GM21529 (cell line): ENCODE measurements around the gene TMEM123.
"Not testable (repeated sequence)": the region's sequence is repeated elsewhere in the genome, so short reads cannot be mapped to it uniquely, and the experiment has no call there.

Experiments
- ATAC-seq: cut with Tn5 transposase; IDR thresholded peaks from one replicate; pipeline ENCODE4 v1.9.1; 2021; ENCODE audit not compliant: unreplicated experiment

TMEM123 gene

GRCh38 chr11:102396708-102397563 is 55.6 kb downstream of the TMEM123 start:
- no peak for ATAC-seq

DNA sequence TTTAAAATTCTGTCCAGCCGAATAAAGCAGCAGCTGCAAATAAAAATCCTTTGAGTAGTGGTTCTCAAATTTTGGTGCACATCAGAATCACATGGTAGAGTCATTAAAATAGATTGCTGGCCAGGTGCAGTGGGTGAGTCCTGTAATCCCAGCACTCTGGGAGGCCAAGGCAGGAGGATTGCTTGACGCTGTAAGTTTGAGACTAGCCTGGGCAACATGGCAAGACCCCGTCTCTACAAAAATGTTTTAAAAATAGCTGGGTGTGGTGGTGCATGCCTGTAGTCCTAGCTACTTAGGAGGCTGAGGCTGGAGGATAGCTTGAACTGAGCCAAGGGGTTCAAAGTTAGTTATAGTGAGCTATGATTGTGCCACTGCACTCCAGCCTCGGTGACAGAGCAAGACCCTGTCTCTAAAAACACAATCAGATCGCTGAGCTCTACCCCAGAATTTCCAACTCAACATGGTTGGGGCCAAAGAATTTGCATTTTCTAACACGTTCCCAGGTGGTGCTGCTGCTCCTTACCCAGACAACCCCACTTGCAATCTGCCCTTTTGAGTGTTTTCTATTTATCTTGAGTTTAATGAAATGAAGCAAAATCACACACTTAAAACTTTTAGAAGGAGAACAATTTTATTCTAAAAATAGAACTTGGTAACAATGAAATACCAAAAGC is 56.7 kb downstream of the TMEM123 start:
- no peak for ATAC-seq

DNA sequence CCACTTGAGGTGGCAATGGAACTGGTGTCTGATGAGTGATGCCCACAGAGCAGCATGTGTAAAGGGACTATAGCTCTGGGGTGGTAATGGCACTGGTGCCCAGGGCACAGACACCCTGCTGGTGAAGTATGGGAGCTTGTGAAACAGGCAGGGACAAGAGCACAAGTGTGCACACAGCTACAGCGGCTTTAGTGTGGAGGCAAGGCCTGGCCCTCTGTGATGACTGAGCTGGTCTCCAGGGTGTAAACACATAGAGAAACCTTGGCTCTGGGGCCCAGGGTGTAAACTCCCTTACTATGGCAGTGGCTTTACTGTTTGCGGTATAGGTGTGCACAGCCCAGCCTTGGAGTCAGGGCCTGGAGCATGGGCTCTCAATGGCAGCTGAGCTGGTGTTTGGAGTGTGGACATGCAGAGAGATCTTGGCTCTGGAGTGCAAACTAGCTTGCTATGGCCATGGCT is 59.3 kb downstream of the TMEM123 start:
- no peak for ATAC-seq

- ATAC-seq: no peak
These were observed 60.9 kb downstream of the TMEM123 start for GRCh38 chr11:102391549-102392237.

GRCh38 chr11:102390667-102391465 is 61.7 kb downstream of the TMEM123 start:
- ATAC-seq: peak; percentile 77

DNA sequence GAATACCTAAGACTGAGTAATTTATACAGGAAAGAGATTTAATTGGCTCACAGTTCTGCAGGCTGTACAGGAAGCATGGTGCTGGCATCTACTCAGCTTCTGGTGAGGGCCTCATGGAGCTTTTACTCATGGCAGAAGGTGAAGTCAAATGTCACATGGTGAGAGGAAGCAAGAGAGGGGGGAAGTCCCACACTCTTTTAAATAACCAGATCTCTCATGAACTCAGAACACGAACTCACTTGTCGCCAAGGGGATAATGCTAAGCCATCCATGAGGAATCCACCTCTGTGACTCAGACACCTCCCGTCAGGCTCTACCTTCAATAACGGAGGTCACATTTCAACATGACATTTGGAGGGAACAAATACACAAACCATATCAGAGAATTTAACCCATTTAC is 63.3 kb downstream of the TMEM123 start:
- no peak for ATAC-seq

DNA sequence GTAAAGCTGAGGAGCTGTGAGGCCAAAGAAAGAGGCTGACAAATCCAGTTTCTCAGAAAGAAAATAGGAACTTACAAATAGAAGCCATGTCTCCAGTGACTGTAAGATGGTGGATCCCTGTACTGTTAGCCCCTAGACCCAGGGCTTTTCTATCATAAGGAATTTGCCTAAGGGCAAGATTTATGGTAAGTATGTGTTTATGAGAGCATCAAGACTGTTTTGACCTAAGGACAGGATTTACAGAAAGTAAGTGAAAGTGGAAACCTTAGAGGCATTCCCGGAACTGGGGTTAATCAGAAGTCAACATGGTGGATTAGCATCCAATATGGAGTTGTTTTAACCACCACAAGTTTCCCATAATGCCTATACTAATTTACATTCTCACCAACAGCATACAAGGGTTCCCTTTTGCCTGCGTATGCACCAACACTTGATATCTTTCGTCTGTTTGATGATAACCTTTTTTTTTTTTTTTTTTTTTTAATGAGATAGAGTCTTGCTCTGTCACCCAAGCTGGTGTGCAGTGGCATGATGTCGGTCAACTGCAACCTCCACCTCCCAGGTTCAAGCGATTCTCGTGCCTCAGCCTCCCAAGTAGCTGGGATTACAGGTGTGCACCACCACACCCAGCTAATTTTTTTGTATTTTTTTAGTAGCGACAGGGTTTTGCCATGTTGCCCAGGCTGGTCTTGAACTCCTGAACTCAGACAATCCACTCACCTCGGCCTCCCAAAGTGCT is 65.4 kb downstream of the TMEM123 start:
- no peak for ATAC-seq

- no peak for ATAC-seq
These were observed 66.3 kb downstream of the TMEM123 start for GRCh38 chr11:102386136-102386734.

DNA sequence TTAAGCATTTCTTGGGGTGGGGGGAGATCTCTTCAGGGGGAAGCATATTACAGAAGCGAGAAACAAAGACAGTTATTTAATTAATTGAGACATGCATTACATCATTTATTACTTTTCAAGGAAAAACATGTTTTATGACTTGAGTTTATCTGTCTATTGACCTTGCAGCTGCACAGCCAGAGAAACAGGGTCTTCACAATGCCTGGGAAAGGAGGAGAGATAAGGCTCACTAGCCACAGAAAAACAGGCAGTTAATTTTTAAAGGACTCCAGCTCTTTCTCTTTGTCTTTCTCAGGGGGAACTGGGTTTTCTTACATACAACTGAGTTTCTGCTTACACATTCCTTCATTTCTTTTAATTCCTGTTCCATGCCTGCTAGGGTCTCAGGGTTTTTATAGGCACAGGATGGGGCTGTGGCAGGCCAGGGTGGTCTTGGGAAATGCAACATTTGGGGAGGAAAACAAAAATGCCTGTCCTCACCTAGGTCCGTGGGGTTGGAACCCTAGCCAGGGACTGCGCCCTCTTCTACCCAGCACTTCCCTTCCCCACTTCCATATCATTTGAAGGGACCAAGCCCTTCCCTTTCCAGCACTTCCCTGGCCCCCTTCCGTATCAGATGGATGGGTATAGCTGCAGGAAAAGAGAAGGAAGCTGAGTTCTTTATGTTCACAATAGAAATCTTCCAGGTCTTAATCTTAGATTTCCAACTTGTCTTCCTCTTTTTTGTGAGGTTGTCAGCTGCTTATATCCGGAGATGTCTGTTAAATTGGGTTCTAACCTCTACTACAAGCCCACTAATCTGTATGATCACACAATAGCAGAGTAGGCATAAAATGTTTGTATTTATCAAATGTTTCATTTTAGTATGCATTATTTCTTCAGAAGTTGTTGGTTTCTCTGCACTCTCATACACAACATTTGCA is 67.2 kb downstream of the TMEM123 start:
- no peak for ATAC-seq

GRCh38 chr11:102384419-102385079 is 68.0 kb downstream of the TMEM123 start:
- no peak for ATAC-seq

GRCh38 chr11:102383839-102384238 is 68.7 kb downstream of the TMEM123 start:
- ATAC-seq: no peak

DNA sequence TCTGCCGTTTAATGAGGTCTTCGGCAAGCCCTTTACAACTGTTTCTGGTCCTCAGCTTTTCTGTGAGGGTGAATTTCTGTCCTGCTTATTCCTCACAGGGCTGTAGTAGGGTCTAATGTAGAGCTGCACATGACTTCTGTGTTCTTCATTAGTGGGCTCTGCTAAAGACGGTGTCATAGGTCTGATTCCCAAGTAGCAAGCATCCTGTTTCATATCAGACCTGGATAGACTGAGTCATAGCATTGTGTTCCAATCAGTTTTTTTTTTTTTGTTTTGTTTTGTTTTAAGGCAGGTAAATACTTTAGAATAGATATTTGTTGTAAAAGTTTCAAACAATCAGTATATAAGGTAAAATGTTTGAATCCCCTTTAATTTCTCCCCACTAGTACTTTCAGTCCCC is 70.2 kb downstream of the TMEM123 start:
- ATAC-seq: no peak

GRCh38 chr11:102378818-102379217 is 73.7 kb downstream of the TMEM123 start:
- no peak for ATAC-seq

GRCh38 chr11:102377891-102378290 is 74.7 kb downstream of the TMEM123 start:
- no peak for ATAC-seq

DNA sequence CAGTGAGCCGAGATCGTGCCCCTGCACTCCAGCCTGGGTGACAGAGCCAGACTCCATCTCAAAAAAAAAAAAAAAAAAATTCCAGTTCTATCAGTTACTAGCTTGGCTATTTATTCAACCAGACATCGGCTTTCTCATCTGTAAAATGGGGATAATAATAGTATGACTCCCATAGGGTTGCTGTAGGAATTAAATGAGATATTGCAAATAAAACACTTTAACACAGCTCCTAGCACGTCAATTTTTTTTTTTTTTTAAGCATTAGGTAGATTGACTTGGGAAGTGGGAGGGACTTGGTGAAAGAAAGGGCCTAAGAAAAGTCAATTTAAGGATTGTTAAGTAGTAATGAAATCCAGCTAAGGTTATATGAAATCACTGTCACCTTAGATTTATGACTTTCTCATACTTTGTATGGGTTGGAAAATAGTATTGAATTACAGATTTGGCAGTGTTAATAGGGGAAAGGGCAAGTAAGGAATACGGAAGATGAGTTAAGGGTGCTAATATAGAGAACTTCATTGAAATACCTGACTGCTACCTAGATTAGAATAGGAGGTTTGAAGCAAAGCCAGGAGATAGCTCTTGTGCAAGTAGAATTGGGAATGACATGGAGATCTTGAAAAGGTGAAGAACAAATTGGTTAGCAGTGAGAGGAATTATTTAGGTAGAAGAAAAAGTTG is 76.7 kb downstream of the TMEM123 start:
- no peak for ATAC-seq

DNA sequence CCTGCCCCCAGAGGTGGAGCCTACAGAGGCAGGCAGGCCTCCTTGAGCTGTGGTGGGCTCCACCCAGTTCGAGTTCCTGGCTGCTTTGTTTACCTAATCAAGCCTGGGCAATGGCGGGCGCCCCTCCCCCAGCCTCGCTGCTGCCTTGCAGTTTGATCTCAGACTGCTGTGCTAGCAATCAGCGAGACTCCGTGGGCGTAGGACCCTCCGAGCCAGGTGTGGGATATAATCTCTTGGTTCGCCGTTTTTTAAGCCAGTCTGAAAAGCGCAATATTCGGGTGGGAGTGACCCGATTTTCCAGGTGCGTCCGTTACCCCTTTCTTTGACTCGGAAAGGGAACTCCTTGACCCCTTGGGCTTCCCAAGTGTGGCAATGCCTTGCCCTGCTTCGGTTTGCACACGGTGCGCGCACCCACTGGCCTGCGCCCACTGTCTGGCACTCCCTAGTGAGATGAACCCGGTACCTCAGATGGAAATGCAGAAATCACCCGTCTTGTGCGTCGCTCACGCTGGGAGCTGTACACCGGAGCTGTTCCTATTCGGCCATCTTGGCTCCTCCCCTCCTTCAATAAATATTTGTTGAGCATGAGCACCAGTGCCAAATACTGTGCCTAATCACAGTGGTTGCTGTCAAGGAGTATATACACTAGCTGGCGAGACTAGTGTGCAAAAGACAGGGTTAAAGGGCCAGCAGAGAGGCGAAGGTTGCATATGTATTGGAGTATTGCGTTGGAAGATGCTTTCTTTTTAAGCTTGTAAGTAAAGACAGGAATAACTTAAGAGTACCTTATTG is 77.7 kb downstream of the TMEM123 start:
- not testable (repeated sequence) for ATAC-seq

DNA sequence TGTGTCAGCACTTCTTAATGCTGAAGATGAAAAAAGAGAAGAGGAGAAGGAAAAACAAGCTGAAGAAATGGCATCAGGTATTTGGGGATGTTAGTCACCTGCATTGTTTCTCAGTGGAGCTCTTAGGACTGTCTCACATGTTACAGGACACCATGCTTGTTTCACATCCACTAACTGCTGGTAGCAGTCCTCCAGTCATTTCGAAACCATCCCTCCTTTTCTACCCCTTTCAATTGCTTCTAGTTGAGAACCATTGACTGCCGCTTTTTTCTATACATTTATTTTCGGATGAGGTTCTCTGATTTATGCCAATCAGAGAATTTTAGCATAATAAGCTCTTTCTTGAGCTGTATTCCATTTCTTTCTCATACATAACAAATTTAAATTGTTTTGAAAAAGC is 84.1 kb downstream of the TMEM123 start:
- ATAC-seq: peak; percentile 100
